Neural crest cell (in vitro differentiated cells): ENCODE results near the gene METTL17. TPM values are rescaled to one million over a fixed set of nuclear protein-coding genes. Genes with fewer than 3 reads are reported as not detected.

Experiments used
- DNase-seq: peaks from one replicate; pipeline ENCODE4 v3.0.0; 2021; ENCODE audit warnings: low read depth, mixed read lengths, low spot score
- H3K27ac Mint-ChIP-seq: one replicate; pipeline ENCODE4 v1.8.0; 2021; ENCODE audit warnings: mild to moderate bottlenecking, mixed read lengths; ENCODE audit not compliant: unreplicated experiment
- H3K27me3 Mint-ChIP-seq: 2 replicates; pipeline ENCODE4 v1.8.0; 2021; ENCODE audit warnings: low read depth, mild to moderate bottlenecking, mixed read lengths
- H3K36me3 Mint-ChIP-seq: 2 replicates; pipeline ENCODE4 v1.8.0; 2021; ENCODE audit warnings: low read depth, mild to moderate bottlenecking, mixed read lengths
- H3K4me1 Mint-ChIP-seq: 2 replicates; pipeline ENCODE4 v1.8.0; 2021; ENCODE audit warnings: mixed read lengths
- H3K4me3 Mint-ChIP-seq: one replicate; pipeline ENCODE4 v1.8.0; 2021; ENCODE audit warnings: mild to moderate bottlenecking, mixed read lengths
- H3K9me3 Mint-ChIP-seq: 2 replicates; pipeline ENCODE4 v1.8.0; 2021; ENCODE audit warnings: mixed read lengths
- total RNA-seq: library from RNA; stranded (reverse); gene quantifications from 2 replicates; pipeline ENCODE4 v1.2.1, GENCODE V29; 2021
- TF ChIP-seq, protein P1 (sequence below): fragments of 200-600 bp; sonication (generic); conservative IDR thresholded peaks from 2 replicates; pipeline ENCODE4 v1.5.0; 2021; ENCODE audit warnings: antibody characterized with exemption, mild to moderate bottlenecking

Gene METTL17
- total RNA-seq, 1 donor from 2014 or later, result 86.5 TPM

DNA sequence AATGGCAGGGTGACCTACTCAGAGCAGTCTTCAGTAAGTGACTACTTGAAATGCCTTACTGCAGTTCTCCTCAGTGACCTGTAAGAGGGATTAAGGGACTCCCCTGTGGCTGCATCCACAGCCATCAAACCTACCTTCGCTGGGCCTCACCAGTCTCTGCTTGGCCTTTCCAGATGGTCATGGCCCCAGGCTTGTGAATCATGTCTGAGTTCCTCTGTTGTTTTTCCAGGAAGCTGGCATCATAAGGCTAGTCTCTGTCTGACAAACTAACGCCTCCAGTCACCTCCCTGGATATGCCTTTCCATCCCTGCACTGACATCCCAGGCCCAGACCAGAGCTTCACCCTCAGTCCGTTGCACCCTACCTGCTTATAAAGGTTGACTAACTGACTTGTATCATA lies 20.4 kb upstream of the METTL17 start:
- TF ChIP-seq, protein P1, sequence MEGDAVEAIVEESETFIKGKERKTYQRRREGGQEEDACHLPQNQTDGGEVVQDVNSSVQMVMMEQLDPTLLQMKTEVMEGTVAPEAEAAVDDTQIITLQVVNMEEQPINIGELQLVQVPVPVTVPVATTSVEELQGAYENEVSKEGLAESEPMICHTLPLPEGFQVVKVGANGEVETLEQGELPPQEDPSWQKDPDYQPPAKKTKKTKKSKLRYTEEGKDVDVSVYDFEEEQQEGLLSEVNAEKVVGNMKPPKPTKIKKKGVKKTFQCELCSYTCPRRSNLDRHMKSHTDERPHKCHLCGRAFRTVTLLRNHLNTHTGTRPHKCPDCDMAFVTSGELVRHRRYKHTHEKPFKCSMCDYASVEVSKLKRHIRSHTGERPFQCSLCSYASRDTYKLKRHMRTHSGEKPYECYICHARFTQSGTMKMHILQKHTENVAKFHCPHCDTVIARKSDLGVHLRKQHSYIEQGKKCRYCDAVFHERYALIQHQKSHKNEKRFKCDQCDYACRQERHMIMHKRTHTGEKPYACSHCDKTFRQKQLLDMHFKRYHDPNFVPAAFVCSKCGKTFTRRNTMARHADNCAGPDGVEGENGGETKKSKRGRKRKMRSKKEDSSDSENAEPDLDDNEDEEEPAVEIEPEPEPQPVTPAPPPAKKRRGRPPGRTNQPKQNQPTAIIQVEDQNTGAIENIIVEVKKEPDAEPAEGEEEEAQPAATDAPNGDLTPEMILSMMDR, result no peak
- peak overlapping the region; percentile 18 for H3K4me3 Mint-ChIP-seq
- DNase-seq, result no peak
- no peaks in the 10 kb centered on the region for H3K36me3 Mint-ChIP-seq
- peaks cover 29% of the 10 kb centered on the region for H3K27me3 Mint-ChIP-seq
- no peaks in the 10 kb centered on the region for H3K9me3 Mint-ChIP-seq
- no peak overlapping the region for H3K27ac Mint-ChIP-seq
- peaks cover 17% of the 10 kb centered on the region for H3K4me1 Mint-ChIP-seq

DNA sequence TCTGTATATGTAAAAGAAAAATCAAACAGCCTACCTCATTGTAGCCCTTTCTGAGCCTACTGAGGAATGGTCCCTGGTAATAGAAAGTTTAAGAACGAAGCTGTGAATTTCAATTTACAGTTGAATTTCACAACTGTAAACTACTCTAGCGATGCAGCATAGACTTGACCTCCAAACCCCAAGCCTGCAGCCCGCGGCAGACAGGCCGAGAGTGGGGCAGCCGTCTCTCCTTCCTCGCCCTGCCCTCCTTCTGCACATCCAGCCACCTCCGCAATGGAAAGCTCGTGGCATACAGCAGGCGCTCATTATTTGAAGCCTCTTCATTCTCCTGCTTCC lies 19.2 kb upstream of the METTL17 start:
- Mint-ChIP-seq H3K36me3 (no peaks in the 10 kb centered on the region), H3K4me1 (peaks cover 17% of the 10 kb centered on the region), H3K27me3 (peaks cover 27% of the 10 kb centered on the region), H3K4me3 (peak overlapping the region; percentile 99), H3K27ac (peak overlapping the region; percentile 98), H3K9me3 (no peaks in the 10 kb centered on the region)
- TF ChIP-seq, protein P1, result no peak
- no peak for DNase-seq

DNA sequence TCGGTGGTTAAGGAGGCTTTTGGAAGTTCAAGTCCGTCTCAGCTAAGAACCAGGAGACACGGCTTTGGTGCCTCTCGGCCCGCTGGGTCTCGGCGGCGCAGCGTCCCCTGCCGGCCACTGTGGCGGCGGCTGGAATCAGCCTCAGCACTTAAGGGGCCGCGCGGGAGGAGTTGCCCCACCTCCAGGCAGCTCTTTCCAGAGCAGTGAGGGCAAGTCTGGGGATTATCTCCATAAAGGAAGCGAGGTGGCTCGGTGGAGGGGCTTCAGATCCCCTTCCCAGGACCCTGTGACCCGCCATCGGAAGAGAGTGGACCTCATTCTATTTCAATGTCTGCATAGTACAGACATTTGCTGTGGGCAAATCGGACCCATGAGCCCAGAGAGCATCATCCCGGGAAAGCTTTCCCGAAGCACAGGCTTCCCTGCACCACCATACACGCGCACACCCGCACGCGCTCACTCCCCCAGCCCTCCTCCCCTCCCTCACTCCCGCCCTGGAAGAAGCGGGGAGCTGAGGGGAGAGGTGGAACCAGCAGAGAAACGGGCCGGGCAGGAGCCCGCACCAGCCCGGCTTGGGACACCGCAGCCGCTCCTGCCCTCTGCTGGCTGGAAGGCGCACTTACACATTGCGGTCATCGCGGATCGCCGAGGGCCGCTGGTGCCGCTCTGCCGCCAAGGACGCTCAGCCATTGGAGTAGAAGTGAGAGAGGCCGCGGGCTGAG lies 18.6 kb upstream of the METTL17 start:
- Mint-ChIP-seq H3K36me3 (no peaks in the 10 kb centered on the region), H3K9me3 (no peaks in the 10 kb centered on the region), H3K27me3 (peaks cover 26% of the 10 kb centered on the region), H3K4me1 (peaks cover 17% of the 10 kb centered on the region), H3K4me3 (peak overlapping the region; percentile 99), H3K27ac (peak overlapping the region; percentile 98)
- TF ChIP-seq, protein P1, result peak; percentile 78
- peak; percentile 87 for DNase-seq

DNA sequence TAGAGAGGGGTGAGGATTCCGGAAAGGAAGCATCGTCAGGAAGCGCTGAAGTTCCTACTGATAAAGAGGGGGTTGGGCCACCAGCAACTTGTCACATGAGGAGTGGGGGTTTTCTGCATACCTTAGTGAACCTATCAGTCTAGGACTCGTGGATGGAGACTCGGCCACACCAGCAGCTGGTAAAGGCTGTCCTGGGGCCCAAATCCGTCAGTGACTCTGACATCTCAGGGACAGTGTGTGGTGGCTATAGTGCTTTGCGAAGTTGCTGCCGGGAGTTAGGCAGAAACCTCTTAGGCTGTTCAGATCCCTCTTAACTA lies 18.1 kb upstream of the METTL17 start:
- peak overlapping the region; percentile 86 for H3K27ac Mint-ChIP-seq
- peaks cover 17% of the 10 kb centered on the region for H3K4me1 Mint-ChIP-seq
- H3K27me3 Mint-ChIP-seq, result peaks cover 24% of the 10 kb centered on the region
- DNase-seq, result no peak
- H3K9me3 Mint-ChIP-seq, result no peaks in the 10 kb centered on the region
- TF ChIP-seq, protein P1, result no peak
- H3K4me3 Mint-ChIP-seq, result peak overlapping the region; percentile 99
- H3K36me3 Mint-ChIP-seq, result no peaks in the 10 kb centered on the region

DNA sequence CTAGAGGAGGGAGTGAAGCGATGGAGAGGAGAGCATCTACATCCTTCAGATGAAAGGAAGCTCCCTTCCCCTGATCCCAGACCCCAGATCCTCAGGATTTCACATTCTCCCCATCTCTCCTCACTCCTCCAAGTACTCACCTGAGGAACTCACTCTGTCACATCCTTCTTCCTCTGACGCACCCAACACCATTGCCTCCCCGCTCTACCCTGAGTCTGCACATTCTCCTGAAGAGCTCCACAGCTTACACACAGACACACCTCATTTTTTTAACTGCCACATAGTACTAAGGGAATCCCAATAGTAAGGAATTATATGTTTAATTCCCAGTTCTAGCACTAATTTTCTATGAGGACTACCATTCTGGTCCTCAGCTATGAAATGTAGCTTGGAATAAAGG lies 16.3 kb upstream of the METTL17 start:
- Mint-ChIP-seq H3K9me3 (no peaks in the 10 kb centered on the region), H3K4me3 (no peak overlapping the region), H3K36me3 (no peaks in the 10 kb centered on the region), H3K4me1 (peaks cover 17% of the 10 kb centered on the region), H3K27me3 (peaks cover 8% of the 10 kb centered on the region), H3K27ac (no peak overlapping the region)
- DNase-seq, result no peak
- TF ChIP-seq, protein P1, result no peak
